ENCODE data around the gene EXD2. TPM values are rescaled to one million over a fixed set of nuclear protein-coding genes. Genes with fewer than 3 reads are reported as not detected.

The EXD2 gene
- total and polyA plus RNA-seq, 2 of the 13 experiments (the other 11 are each of a cell fraction or from before 2014, with no cell fraction given), result 9.5 to 15.1 TPM

DNA sequence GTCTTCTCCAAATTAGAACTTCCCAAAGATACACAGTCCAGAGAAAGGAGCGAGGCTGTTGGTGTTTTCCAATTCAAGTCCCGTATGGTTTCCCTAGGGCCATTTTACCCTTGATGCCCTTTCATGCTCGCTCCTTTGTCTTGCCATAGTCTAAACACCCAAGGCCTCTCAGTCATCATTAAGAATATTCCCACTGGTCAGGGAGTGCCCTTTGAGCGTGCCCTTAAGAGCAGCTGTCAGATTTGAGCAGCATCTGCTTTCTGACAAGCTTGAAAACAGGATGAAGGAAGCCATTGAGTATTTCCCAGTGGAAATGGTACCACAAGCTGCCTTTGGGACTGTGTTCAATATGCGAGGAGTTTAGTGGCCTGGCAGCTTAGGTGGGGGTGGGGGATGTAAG is 58.3 kb downstream of the EXD2 start (continued):
- TF ChIP-seq ZNF75D (CRISPR knock-in tag; IDR thresholded peaks at IDR 0.05; ENCODE audit: borderline replicate concordance), result no peak
- TF ChIP-seq, protein P1, sequence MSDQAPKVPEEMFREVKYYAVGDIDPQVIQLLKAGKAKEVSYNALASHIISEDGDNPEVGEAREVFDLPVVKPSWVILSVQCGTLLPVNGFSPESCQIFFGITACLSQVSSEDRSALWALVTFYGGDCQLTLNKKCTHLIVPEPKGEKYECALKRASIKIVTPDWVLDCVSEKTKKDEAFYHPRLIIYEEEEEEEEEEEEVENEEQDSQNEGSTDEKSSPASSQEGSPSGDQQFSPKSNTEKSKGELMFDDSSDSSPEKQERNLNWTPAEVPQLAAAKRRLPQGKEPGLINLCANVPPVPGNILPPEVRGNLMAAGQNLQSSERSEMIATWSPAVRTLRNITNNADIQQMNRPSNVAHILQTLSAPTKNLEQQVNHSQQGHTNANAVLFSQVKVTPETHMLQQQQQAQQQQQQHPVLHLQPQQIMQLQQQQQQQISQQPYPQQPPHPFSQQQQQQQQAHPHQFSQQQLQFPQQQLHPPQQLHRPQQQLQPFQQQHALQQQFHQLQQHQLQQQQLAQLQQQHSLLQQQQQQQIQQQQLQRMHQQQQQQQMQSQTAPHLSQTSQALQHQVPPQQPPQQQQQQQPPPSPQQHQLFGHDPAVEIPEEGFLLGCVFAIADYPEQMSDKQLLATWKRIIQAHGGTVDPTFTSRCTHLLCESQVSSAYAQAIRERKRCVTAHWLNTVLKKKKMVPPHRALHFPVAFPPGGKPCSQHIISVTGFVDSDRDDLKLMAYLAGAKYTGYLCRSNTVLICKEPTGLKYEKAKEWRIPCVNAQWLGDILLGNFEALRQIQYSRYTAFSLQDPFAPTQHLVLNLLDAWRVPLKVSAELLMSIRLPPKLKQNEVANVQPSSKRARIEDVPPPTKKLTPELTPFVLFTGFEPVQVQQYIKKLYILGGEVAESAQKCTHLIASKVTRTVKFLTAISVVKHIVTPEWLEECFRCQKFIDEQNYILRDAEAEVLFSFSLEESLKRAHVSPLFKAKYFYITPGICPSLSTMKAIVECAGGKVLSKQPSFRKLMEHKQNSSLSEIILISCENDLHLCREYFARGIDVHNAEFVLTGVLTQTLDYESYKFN (CRISPR knock-in tag; conservative IDR thresholded peaks at IDR 0.05), result no peak
- no peak for TF ChIP-seq POLR2AphosphoS2 (IDR thresholded peaks at IDR 0.05; ENCODE audit: low read depth, low read length)
- no peak for TF ChIP-seq CREM (IDR thresholded peaks at IDR 0.05)
- no peak for TF ChIP-seq CREM (CRISPR knock-in tag; IDR thresholded peaks at IDR 0.05)
- no peak for TF ChIP-seq POGZ (CRISPR knock-in tag; IDR thresholded peaks at IDR 0.05)

- H3K79me2 ChIP-seq (ENCODE audit: insufficient read depth, low read length), result no peaks in the 10 kb centered on the region
- 4% methylated on average over 3 of the region's 3 CpGs for WGBS (ENCODE audit: low lambda C conversion rate)
- in situ Hi-C loops (cut with HindIII; ENCODE audit: extremely low pct_ligation_motif_present, low pct_unique_long_range_greater_than_20kb), result loop anchor here (10.0 kb wide), 1 partner anchor 212 kb away; no protein-coding TSS in a partner anchor
- no peak for TF ChIP-seq ZNF234 (CRISPR knock-in tag; conservative IDR thresholded peaks at IDR 0.05)
- TF ChIP-seq ZNF589 (CRISPR knock-in tag; conservative IDR thresholded peaks at IDR 0.05), result no peak
- TF ChIP-seq TEAD2 (CRISPR knock-in tag; IDR thresholded peaks at IDR 0.05), result no peak
- TF ChIP-seq GTF2F1 (IDR thresholded peaks at IDR 0.05; ENCODE audit: low read length), result no peak
- TF ChIP-seq RAD21 (CRISPR knock-in tag; IDR thresholded peaks at IDR 0.05), result no peak
- TF ChIP-seq PAWR (CRISPR knock-in tag; IDR thresholded peaks at IDR 0.05; ENCODE audit: borderline replicate concordance), result no peak
- no peak for TF ChIP-seq ZNF850 (CRISPR knock-in tag; conservative IDR thresholded peaks at IDR 0.05)
- TF ChIP-seq MATR3 (CRISPR knock-in tag; IDR thresholded peaks at IDR 0.05), result no peak
- TF ChIP-seq ZIK1 (CRISPR knock-in tag; IDR thresholded peaks at IDR 0.05; ENCODE audit: borderline replicate concordance, low read depth), result no peak
- no peak for TF ChIP-seq TMF1 (CRISPR knock-in tag; IDR thresholded peaks at IDR 0.05; ENCODE audit: low read depth)
- no peak for TF ChIP-seq CBX5 (CRISPR knock-in tag; IDR thresholded peaks at IDR 0.05; ENCODE audit: borderline replicate concordance)
- no peak for TF ChIP-seq ZSCAN25 (CRISPR knock-in tag; IDR thresholded peaks at IDR 0.05)
- no peak for TF ChIP-seq ZNF558 (CRISPR knock-in tag; IDR thresholded peaks at IDR 0.05; ENCODE audit: borderline replicate concordance)
These were observed 61.6 kb downstream of the EXD2 start for GRCh38 chr14:69252851-69253250.

More at GRCh38 chr14:69252851-69253250, 61.6 kb downstream of the EXD2 start:
- ATAC-seq (no peak), FAIRE-seq (no peak), DNase-seq (ENCODE audit: low spot score) (no peak)
- no peak overlapping the region for H3K4me2 ChIP-seq (ENCODE audit: low read depth, low read length)
- no TSS peak for BruUV-seq (replicated peaks)
- no peaks in the 10 kb centered on the region for H3K4me1 ChIP-seq (ENCODE audit: insufficient read depth, low read length)
- no peak overlapping the region for H2AFZ ChIP-seq (ENCODE audit: low read length)
- POLR2A ChIA-PET, result no interaction called here
- H3K27me3 ChIP-seq (ENCODE audit: control insufficient read depth in 1 of 2, insufficient read depth in 2 of 2, low read length in 2 of 2), result peaks cover under 1 to 34% of the 10 kb centered on the region in 2 experiments; a peak in 4 of 5 replicates
- intact Hi-C loops (cut with micrococcal nuclease; ENCODE audit: unreplicated experiment), result no loop called here
- no peak overlapping the region for H3K9ac ChIP-seq (ENCODE audit: insufficient read depth, low read depth, low read length)
- no peaks in the 10 kb centered on the region; a peak in 1 of 5 replicates for H3K36me3 ChIP-seq (replicated peaks in 1 of 2; ENCODE audit: control insufficient read depth in 1 of 2, insufficient read depth in 2 of 2, low read length in 2 of 2)
- H4K20me1 ChIP-seq (ENCODE audit: insufficient read depth, low read length), result no peaks in the 10 kb centered on the region
- CTCF ChIA-PET (ENCODE audit: low intra/inter-chr PET ratio, low total read pairs), result no interaction called here
- H3K4me3 ChIP-seq (replicated peaks in 1 of 3; ENCODE audit: insufficient read depth in 1 of 3, low read depth in 2 of 3, low read length in 3 of 3), result no peak overlapping the region
- no peaks in the 10 kb centered on the region for H3K9me3 ChIP-seq (ENCODE audit: low read length)
- H3K27ac ChIP-seq (ENCODE audit: extremely low read length, insufficient read depth, low read length), result no peak overlapping the region

All from HepG2 (cell line).